Mucosa of descending colon (tissue), 3 donors: ENCODE measurements around the gene TBC1D9. TPM values are rescaled to one million over a fixed set of nuclear protein-coding genes. Genes with fewer than 3 reads are reported as not detected.

ENCODE experiments used
- ATAC-seq: fragments of 200-7000 bp; cut with Tn5 transposase; one replicate; pipeline ENCODE4 v1.9.1; 2020; ENCODE audit warnings: mild to moderate bottlenecking, moderate library complexity
- DNase-seq, 3 donors: peaks; one replicate each; pipeline ENCODE4 v3.0.0-alpha.2; 2020
- H3K36me3 ChIP-seq: fragments of 200-600 bp; one replicate; pipeline ENCODE4 v1.8.0; 2021; ENCODE audit warnings: low read depth, mild to moderate bottlenecking
- H3K4me1 ChIP-seq: fragments of 200-600 bp; one replicate; pipeline ENCODE4 v1.8.0; 2021; ENCODE audit warnings: low read depth, mild to moderate bottlenecking
- H3K4me3 ChIP-seq: fragments of 200-600 bp; one replicate; pipeline ENCODE4 v1.8.0; 2021; ENCODE audit warnings: mild to moderate bottlenecking
- H3K9me3 ChIP-seq: fragments of 200-600 bp; one replicate; pipeline ENCODE4 v1.8.0; 2021; ENCODE audit warnings: mild to moderate bottlenecking
- CTCF ChIP-seq: fragments of 200-600 bp; IDR thresholded peaks from one replicate; pipeline ENCODE4 v1.8.0; 2022; ENCODE audit warnings: antibody characterized with exemption, mild to moderate bottlenecking
- intact Hi-C, 2 donors: fragments of 100-400 bp; cut with DNase I in 1 of 2; cut with micrococcal nuclease in 1 of 2; formaldehyde crosslinking; loops; one replicate each; pipeline versions ENCODE4 v1.11.0 to v1.11.1; 2022; cut with DNase I, micrococcal nuclease
- total RNA-seq, 3 donors: library from RNA; stranded (reverse); fragmentation: NEBNext Ultra II Directional in 2 of 3; extraction: Animal tissue kit (Norgen Biotek cat#: 25700) in 2 of 3; gene quantifications; one replicate each; pipeline versions ENCODE4 v1.2.1 to v1.2.4, GENCODE V29; 2021 to 2023
- donor health status: DM: no; HTN: no; CAD: no; lungs with moderate emphysema.
- donor health status: DM: no; HTN: no; CAD: no.
- donor health status: DM: no; HTN: yes; CAD: no.

TBC1D9 gene
- total RNA-seq, 3 donors from 2014 or later, result 9.1 to 20.2 (median 11.6) TPM

- no peaks in the 10 kb centered on the region for H3K36me3 ChIP-seq
- ATAC-seq (peak; percentile 77), DNase-seq (peak in 1 of 3 donors; percentile 39)
- H3K4me3 ChIP-seq, result no peak overlapping the region
- H3K9me3 ChIP-seq, result peaks cover 2% of the 10 kb centered on the region
- intact Hi-C loops, result no loop called here
- no peak for TF ChIP-seq CTCF
- H3K4me1 ChIP-seq, result no peaks in the 10 kb centered on the region
These were observed 12.8 kb downstream of the TBC1D9 start for GRCh38 chr4:140743194-140743931.

GRCh38 chr4:140742838-140743193 lies 13.4 kb downstream of the TBC1D9 start:
- DNase-seq (no peak), ATAC-seq (no peak)
- H3K9me3 ChIP-seq, result no peaks in the 10 kb centered on the region
- H3K4me1 ChIP-seq, result no peaks in the 10 kb centered on the region
- TF ChIP-seq CTCF, result no peak
- intact Hi-C loops, result no loop called here
- H3K36me3 ChIP-seq, result no peaks in the 10 kb centered on the region
- H3K4me3 ChIP-seq, result no peak overlapping the region

GRCh38 chr4:140740906-140741670 lies 15.1 kb downstream of the TBC1D9 start:
- Histone ChIP-seq H3K36me3 (no peaks in the 10 kb centered on the region), H3K4me3 (no peak overlapping the region), H3K4me1 (no peaks in the 10 kb centered on the region), H3K9me3 (no peaks in the 10 kb centered on the region)
- ATAC-seq (no peak), DNase-seq (no peak)
- no peak for TF ChIP-seq CTCF
- intact Hi-C loops, result no loop called here

GRCh38 chr4:140740422-140740821 lies 15.8 kb downstream of the TBC1D9 start:
- intact Hi-C loops, result no loop called here
- no peak for TF ChIP-seq CTCF
- Histone ChIP-seq H3K9me3 (no peaks in the 10 kb centered on the region), H3K36me3 (no peaks in the 10 kb centered on the region), H3K4me3 (no peak overlapping the region), H3K4me1 (no peaks in the 10 kb centered on the region)
- ATAC-seq (no peak), DNase-seq (no peak)

GRCh38 chr4:140739971-140740370 lies 16.2 kb downstream of the TBC1D9 start:
- no peak for ATAC-seq
- no peaks in the 10 kb centered on the region for H3K4me1 ChIP-seq
- no peak overlapping the region for H3K4me3 ChIP-seq
- intact Hi-C loops, result no loop called here
- no peaks in the 10 kb centered on the region for H3K9me3 ChIP-seq
- H3K36me3 ChIP-seq, result no peaks in the 10 kb centered on the region
- no peak for DNase-seq
- no peak for TF ChIP-seq CTCF
